GM21390 (cell line): ENCODE measurements around the gene RIPPLY1.
"Not testable (repeated sequence)": the region's sequence is repeated elsewhere in the genome, so short reads cannot be mapped to it uniquely, and the experiment has no call there.

ENCODE experiments used
- ATAC-seq: cut with Tn5 transposase; IDR thresholded peaks from one replicate; pipeline ENCODE4 v1.9.1; 2021; ENCODE audit not compliant: unreplicated experiment

RIPPLY1 gene

DNA sequence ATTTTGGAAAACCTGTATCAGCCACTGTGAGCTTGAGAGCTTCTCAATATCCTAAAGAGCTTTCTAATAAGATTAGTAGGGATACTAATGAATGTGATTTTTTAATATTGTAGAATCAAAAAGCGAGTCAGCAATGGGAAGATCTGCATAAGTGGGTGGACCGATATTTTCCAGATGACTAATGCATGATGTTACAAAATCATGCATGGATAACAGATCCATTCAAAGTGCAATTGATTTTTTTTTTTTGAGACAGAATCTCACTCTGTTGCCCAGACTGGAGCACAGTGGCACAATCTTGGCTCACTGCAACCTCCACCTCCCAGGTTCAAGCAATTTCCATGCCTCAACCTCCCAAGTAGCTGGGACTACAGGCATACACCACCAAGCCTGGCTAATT lies 9.7 kb upstream of the RIPPLY1 start:
- no peak for ATAC-seq

DNA sequence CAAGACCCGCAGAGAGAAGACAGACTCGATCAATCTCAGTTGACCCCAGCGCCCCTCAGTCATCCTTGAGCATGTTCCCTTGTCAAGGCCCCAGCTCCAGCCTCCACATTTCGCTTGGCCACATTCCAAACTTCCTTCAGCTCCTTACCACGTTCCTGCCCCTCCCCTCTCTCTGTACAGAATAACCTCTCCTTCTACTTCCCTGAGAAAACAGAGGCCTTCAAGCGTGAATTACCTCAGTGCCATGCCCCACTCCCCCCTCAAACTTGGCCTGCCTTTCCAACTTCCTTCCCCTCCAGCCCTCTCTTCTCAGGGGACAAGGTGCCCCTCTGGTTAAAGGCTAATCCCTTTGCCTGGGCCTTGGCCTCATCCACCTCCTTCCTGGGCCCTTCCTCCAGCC lies 3.2 kb upstream of the RIPPLY1 start:
- ATAC-seq: no peak

DNA sequence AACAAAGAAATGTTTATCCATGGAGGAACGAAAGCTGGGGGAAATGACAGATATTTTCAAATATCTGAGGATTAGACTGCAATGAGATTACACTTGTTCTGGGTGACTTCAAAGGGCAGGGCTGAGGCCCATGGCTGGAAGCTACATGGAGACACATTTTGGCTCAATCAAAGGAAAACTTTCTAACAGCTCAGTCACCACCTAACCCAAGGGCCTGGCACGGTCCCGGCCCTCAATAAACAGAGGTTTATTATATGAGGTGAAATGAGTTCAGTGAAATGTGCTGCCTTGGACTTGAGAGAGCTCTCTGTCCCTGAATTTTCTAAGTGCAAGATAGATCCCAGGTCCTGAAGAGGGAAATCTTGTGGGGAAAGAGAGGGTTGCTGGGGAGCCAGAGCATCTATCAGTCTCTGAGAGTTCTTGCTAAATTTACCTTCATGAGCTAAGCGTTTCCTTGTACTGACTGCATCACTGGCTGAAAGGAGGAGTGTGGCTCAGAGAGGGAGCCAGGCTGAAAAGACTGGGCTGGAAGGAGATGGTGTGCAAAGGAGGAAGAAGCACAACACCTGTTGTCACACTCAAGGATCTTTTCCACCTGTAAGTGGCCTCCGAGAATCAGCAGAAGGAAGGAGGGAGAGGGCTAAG lies 2.0 kb upstream of the RIPPLY1 start:
- ATAC-seq: no peak

DNA sequence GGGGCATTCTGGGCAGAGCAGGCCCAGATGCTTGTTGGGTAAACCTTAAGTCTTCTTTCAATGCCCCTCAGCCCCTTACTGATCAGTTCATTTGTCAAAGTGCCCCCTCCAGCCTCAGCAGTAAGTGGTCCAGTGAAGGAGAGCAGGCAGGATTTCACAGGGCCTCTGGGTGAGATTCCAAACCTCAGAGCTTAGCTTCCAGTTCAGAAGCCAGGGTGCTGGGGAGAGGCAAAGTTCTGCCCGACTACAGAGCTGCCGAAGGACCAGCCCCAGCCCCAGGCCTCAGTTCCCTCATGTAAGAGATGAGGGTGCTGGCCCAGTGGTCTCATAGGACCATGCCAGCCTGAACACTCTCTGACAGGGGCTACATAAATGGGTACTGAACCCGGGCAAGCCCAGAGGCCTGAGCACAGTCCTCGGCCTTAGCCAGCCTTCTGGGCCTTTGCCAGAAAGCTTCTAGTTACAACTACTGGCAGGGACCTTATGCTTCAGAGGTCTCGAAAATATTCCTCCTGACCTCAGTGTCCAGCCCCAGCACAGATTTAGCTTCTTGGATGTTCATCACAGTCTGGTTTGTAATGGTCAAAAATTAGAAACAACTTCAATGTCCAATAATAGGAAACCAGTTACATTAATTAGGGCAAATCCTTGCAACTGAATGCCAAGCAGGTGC lies 851 bp upstream of the RIPPLY1 start:
- no peak for ATAC-seq

DNA sequence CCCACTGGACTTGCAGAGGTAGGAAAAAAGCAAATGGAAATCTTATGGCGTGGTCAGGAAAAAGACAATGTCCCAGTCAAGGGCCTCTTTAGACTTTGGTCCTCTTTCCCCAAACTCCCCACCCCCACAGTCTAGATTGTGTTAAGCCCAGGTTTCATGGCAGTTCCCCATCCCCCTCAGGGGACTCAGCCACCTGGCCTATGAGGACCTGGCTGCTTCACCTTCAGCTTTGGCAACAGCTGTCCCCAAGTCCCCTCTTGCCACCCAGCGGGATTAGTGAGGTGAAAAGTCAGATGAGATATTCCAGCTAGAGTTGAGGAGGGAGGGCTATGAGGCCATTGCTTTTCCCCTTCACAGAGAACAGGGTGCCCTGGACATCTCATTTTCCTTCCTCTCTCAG lies 457 bp downstream of the RIPPLY1 start:
- ATAC-seq: no peak

DNA sequence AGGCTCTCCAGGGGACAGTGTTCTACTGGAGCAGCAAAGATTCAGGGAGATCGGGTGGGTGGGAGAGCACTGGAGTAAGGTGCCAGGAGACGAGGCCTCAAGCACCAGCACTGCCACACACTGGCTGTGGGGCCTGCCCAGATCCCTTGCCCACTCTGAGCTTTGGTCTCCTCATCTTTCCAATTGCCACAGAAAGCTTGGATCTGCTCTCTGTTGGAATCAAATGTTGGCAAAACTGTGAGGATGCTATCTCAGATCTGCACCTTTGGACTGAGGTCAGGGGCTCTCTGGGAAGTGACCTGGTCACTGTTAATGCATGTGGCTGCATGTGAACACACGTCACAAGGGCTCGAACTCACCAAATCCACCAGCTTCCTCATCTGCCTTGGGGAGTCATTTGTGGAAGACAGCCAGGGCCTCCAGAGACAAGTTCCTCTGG lies 1.3 kb downstream of the RIPPLY1 start:
- no peak for ATAC-seq

DNA sequence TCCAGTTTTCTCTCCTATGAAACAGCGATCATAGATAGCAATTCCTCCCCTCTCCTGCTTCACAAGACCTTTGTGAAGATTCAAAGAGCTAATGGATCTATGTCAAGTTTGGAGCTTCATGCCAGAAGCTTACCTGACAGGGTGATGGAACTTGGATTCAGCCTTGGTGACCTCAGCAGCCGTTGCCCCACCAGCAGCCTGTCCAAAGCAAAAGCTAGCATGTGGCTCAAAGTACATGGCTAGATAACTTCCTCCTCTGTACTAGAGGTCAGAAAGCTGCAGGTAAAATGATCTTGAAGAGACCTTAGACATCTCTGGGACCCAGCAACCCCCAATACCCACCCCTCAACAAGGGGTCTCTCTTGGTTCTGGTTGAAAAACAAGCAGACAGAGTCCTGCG lies 1.8 kb downstream of the RIPPLY1 start:
- ATAC-seq: no peak

DNA sequence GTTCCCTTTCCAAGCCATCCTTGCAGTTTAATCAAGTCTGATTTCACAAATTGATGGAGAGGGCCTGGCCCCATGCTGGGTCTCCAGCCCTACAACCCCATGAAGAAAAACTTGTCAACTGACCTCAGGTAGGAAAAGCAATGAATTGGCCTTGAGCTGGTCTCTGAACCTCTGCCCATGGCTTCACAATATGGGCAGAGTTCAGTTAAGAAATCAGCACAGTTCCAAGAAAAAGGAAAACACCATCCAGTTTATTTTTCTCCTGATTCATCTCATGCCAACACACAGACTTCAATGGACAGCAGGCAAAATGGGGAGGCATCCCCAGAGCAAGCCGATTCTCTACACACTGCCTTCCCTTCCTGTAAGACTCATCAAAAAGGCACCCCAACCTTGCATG lies 3.3 kb downstream of the RIPPLY1 start:
- no peak for ATAC-seq

DNA sequence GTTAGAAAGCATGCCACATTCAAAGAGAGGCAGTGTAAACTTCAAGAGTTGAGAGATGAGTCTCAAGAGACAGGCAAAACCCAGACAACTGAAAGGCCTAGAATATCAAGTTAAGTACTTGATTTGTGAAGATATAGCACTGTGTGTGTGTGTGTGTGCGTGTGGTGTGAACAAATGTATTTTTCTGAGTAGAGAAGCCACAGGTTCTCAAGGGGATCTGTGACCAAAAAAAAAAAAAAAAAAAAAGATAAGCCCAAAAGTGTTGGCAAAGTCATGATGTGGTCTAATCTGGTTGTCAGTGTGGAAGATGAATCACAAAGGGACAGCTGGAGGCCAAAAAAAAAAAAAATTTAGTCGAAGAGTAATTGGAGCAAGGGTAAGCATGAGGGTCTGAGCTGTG lies 3.9 kb downstream of the RIPPLY1 start:
- no peak for ATAC-seq

DNA sequence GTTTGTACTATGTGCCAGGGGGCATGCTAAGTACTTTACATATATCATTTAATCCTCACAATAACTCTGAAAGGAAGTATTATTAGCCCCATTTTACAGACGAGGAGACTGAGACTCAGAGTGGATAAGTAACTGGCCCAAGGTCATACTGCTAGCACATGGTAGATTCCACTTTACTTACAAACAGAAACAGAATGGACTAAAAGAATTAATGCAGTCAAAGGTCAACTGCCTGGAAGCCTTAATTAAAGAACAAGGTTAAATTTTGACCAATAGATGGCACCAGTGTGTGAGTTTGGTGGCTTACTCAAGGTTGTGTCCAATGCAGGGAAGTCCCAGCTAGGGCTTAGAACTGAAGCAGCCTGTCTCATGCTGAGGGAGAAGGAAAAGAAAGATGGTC lies 4.7 kb downstream of the RIPPLY1 start:
- ATAC-seq: no peak

DNA sequence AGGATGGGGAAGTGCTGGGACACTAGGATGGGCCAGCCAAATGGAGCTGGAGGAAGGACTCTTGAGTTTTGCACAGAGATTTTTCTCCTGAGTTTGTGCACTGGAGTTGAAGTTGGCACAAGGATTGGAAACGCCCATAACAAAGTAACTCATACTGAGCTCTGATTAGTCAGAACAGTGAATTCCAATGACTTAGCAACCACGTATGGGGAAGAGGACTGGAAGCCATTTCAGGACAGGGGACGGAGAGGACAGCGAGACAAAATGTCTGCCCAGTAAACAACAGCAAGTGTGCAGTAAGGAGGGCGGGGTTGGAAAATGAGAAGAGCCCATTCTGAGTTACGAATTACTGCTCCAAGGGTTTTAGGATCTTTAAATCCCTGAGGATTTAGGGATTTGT lies 5.9 kb downstream of the RIPPLY1 start:
- no peak for ATAC-seq

DNA sequence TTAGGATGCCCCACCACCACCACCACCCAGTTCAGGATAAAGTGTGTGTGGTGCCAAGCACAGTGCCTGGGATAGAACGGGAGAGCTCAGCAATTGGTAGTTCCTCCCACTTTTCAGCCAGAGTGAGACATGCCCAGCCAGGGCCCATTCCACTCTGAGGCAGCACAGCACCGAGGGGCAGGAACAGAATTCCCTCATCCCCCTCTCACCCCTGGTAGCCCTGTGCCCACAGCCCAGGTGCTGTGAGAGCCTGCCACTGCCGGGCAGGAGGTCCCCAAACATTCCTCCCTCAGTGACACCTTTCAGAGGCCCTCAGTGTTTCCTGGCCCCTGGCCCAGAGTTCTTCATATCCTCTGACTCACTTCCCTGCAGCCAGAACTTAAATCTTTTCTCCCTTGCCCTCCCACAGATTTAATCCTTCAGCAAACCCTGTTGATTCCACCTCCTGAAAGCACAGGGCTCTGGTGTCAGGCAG lies 8.1 kb downstream of the RIPPLY1 start:
- no peak for ATAC-seq

DNA sequence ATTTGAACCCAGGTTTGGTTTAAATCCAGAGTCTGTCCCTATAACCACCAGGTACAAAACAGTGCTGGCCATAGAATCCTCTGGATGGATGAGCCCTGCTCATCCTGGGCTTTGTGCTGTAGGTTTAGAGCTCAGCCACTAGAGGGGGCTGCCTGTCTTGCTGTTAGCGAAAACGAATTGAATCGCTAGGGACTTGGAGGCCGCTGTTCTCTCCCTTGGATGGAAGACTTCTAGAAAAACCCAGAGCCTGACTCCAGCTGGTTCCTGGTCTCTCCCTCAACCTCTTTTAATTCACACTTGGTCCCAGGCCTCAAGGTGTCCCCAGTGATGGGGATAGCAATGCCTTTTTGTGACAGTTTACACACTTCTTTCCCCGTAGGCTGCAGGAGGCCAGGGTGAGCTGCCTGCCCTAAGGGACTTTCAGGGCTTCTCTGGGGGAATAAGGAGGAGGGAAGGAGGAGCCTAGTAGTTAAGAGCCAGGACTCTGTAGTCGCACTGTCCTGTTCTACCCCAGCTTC lies 8.7 kb downstream of the RIPPLY1 start:
- peak; percentile 65 for ATAC-seq

DNA sequence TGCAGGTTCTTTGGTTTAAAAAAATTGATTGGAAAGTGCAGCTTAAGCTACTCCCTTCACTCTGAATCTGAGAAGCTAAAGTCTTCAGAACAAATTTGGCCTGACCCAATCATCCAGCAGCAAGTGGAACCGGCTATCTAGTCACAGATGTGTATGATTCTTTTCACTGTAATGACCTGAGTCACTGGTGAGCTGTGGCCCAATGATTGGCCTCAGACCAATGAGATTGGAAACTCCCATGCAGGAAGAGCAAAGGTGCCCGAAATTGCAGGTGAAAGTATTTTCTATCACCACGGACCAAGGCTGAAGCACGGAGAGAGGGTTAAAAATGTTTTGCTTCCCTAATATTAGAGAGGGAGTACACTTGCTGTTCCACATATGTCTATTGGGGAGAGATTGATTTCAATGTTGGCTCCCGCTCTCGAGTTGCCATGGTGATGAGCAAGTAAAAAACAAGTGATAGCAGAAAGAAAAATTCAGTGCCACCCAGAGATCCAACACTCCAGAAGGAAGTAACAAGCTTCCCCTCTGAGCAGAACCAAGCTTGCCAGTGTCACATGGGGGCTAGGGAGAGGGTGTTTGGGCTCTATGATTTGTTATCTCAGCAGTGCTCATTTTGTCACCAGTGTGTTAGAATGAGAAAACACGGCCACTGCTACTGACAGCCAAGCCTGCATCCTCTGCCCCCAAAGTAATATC lies 11.2 kb downstream of the RIPPLY1 start:
- ATAC-seq: no peak

DNA sequence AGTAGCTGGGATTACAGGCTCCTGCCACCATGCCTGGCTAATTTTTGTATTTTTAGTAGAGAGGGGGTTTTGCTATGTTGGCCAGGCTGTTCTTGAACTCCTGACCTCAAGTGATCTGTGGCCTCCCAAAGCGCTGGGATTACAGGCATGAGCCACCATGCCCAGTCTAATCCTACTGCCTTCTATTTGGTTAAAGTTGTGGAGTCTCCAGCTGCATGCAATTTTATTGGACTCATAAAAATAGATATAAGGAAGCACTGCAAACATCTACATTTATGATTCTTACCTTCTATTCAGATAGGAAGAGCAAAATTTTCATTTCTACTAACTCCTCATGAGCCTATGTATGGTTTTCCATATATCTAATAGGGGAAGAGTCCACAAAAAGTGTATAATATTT lies 13.7 kb downstream of the RIPPLY1 start:
- ATAC-seq: no peak

DNA sequence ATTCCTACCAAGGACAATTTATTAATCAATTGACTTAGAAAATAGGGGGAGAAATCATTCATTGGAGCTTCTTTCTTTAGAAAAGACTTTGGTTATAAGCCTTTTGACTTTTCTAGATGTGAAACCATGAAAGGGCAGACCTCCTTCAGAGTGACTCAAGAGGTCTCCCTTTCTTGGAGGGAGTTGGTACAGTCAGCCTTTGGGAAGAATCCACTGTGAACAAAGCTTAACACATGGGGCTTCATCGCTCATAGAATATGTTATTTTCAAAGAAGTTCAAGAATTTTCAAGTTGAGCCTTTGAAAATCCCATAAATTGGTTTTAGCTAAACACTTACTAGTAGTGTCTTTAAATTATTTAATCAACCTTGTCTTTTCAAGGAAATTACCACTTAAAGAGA lies 28.0 kb downstream of the RIPPLY1 start:
- no peak for ATAC-seq

DNA sequence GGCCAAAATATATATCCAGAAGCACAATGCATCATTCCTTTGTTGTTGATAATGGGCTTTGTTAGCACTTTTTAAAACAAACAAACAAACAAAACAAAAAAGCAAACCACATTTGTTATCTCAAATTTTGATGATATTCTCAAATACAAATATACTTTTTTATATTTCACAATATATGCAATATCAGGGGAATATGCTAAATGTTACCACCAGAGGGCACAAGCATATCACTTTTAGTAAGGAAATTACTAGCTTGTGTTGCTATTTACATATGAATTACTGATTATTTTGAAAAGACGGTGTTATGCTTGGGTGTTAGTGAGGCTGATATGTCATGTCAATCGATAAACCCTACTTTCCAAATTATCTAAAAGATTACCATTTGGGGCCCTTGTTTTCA lies 29.1 kb downstream of the RIPPLY1 start:
- ATAC-seq: no peak

DNA sequence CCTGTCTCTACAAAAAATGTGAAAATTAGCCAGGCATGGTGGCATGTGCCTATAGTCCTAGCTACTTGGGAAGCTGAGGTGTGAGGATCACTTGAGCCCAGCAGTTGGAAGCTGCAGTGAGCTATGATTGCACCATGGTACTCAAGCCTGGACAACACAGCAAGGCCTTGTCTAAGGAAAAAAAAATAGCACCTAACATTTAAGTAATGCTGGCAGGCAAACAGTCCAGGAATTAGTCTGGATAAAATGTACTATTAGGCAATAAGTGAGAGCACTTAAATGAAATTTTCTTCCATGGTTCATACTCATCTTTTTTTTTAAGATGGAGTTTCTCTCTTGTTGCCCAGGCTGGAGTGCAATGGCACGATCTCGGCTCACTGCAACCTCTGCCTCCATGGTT lies 30.3 kb downstream of the RIPPLY1 start:
- not testable (repeated sequence) for ATAC-seq

DNA sequence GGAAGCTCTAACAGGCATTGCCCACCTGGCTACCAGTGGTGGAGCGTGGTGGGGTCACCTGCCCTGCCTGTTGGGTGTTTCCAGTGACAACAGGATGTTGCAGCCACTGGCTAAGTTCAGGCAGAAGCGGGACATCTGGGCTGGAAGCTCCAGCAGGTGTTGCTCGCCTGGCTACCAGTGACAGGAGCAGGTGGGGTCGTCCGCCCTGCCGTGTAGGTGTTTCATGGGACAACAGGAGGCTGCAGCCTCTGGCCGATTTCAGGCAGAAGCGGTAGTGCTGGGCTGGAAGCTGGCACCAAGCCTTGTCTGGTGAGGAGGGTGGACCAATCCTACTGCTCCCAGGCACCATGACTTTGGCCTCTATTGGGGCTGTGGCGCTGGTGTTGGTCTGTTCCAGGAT lies 39.4 kb downstream of the RIPPLY1 start:
- no peak for ATAC-seq

DNA sequence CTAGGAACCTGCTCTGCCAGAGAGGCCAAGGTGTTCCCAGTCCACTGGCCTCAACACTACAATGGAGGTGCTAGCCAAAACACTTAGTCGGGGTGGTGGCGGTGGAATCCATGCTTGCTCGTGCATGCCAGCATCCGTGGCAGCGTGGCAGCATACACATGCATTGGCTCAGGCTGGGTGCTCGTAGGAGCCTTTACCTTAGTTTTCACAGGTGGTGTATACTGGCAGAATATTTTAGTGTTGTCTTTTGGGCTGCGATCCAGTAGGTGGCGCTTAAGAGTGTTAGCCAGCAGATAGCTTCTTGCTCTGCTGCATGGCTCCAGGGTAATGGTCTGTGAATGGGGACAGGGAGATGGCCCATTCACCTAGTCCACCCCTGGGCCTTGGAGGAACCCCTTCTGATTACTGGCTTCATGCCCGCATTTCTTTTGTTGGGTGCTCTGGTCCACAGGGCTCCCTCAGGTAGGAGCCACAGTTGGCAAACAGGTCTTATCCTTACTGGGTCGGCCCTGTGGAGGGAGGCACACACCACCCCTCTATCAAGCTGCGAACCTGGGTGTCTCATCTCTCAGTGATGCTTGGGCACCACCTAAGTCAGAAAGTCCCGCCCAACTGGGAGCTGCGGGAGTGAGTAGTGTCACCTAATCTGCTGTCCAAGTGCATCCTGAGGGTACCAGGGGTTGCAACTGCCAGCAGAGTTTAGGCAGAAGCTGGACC lies 40.0 kb downstream of the RIPPLY1 start:
- peak; percentile 71 for ATAC-seq
